Right renal cortex interstitium (tissue), 3 donors: ENCODE results near the gene IMP3. TPM values are rescaled to one million over a fixed set of nuclear protein-coding genes. Genes with fewer than 3 reads are reported as not detected.

Experiments
- DNase-seq, 3 donors: peaks; one replicate each; pipeline ENCODE4 v3.0.0-alpha.2; 2013; ENCODE audit warnings: low read depth in 3 of 3, low spot score in 2 of 3
- polyA plus RNA-seq, 3 donors: library from polyadenylated mRNA; unstranded; fragments of 120-200 nt; gene quantifications; one replicate each; pipeline ENCODE4 v1.2.1, GENCODE V29; 2013; ENCODE audit not compliant: insufficient read length in 3 of 3

IMP3 gene
- polyA plus RNA-seq, 3 donors: 46.1 to 56.4 (median 53.6) TPM

- DNase-seq: peak in 2 of 3 donors; percentile 90 to 91
Measured at GRCh38 chr15:75625542-75626347, 14.3 kb downstream of the IMP3 start, which contains the start of gene SNUPN. Gene SNUPN, minus strand, starts transcription at chr15:75625725. Its CDS starts 4,674 bp downstream, at chr15:75621051.

GRCh38 chr15:75622505-75622904 is 17.5 kb downstream of the IMP3 start:
- DNase-seq: no peak

GRCh38 chr15:75620841-75621391 is 19.1 kb downstream of the IMP3 start:
- DNase-seq: no peak

- no peak for DNase-seq
Measured at GRCh38 chr15:75620058-75620820, 19.8 kb downstream of the IMP3 start.

GRCh38 chr15:75616766-75617165 is 23.3 kb downstream of the IMP3 start:
- no peak for DNase-seq

- DNase-seq: no peak
Measured at GRCh38 chr15:75606711-75607699, 33.0 kb downstream of the IMP3 start.

- DNase-seq: no peak
Measured at GRCh38 chr15:75606026-75606425, 34.0 kb downstream of the IMP3 start.

GRCh38 chr15:75599401-75599800 is 40.6 kb downstream of the IMP3 start:
- DNase-seq: no peak

- DNase-seq: no peak
Measured at GRCh38 chr15:75598361-75598760, 41.7 kb downstream of the IMP3 start.

- DNase-seq: no peak
Measured at GRCh38 chr15:75597667-75598341, 42.2 kb downstream of the IMP3 start.

GRCh38 chr15:75596703-75597345 is 43.2 kb downstream of the IMP3 start:
- no peak for DNase-seq

- DNase-seq: no peak
Measured at GRCh38 chr15:75594276-75594675, 45.7 kb downstream of the IMP3 start.

- DNase-seq: no peak
Measured at GRCh38 chr15:75591655-75592364, 48.2 kb downstream of the IMP3 start.

GRCh38 chr15:75590239-75590638 is 49.8 kb downstream of the IMP3 start:
- no peak for DNase-seq

Other genes starting within 250 kb of the IMP3 start
- 10 to 100 TPM; 58.8 to 63.7 (median 59.2) TPM for gene SIN3A, start 188.5 kb downstream of the IMP3 start, polyA plus RNA-seq
- 10 to 100 TPM; 48.2 to 52.2 (median 51.9) TPM for gene PTPN9, start 60.9 kb downstream of the IMP3 start, polyA plus RNA-seq
- 10 to 100 TPM; 27.5 to 32.7 (median 31.6) TPM for gene SNUPN, start 14.5 kb downstream of the IMP3 start, polyA plus RNA-seq
- gene SNX33, start 7.7 kb upstream of the IMP3 start, polyA plus RNA-seq: 10 to 100 TPM; 18.9 to 20.3 (median 19.9) TPM
- 1 to 10 TPM; 6.4 to 7.5 (median 6.9) TPM for gene CSPG4, start 72.6 kb upstream of the IMP3 start, polyA plus RNA-seq
- gene UBE2Q2, start 203.2 kb upstream of the IMP3 start, polyA plus RNA-seq: 10 to 100 TPM; 51.8 to 57.8 (median 55.8) TPM